ENCODE measurements around the gene ZPBP. TPM values are rescaled to one million over a fixed set of nuclear protein-coding genes. Genes with fewer than 3 reads are reported as not detected.

ZPBP gene
- polyA plus RNA-seq, 3 donors: not detected

GRCh38 chr7:49937608-49938007 lies 155.4 kb downstream of the ZPBP start:
- H3K79me2 ChIP-seq (ENCODE audit: insufficient read depth, low read length): no peaks in the 10 kb centered on the region
- H3K27ac ChIP-seq (ENCODE audit: low read depth in 1 of 2, low read length in 2 of 2): no peak overlapping the region
- no peaks in the 10 kb centered on the region for H4K20me1 ChIP-seq (ENCODE audit: insufficient read depth, low read length)
- no peak overlapping the region for H3K4me3 ChIP-seq (replicated peaks in 1 of 3; ENCODE audit: low read depth in 2 of 3, low read length in 3 of 3)
- Mint-ChIP-seq H3K4me3 (no peak overlapping the region), H3K27me3 (ENCODE audit: low read depth in 3 of 3) (peaks cover 0 to 2% (median 0%) of the 10 kb centered on the region in 3 donors), H3K36me3 (no peaks in the 10 kb centered on the region), H3K4me1 (no peaks in the 10 kb centered on the region), H3K9me3 (peaks cover 0 to 4% (median 2%) of the 10 kb centered on the region in 7 donors), H3K27ac (no peak overlapping the region)
- H3K4me1 ChIP-seq (ENCODE audit: control insufficient read depth in 1 of 2, insufficient read depth in 2 of 2, low read length in 2 of 2): no peaks in the 10 kb centered on the region
- no peak for TF ChIP-seq CTCF (IDR thresholded peaks at IDR 0.05)
- H3K36me3 ChIP-seq (replicated peaks in 1 of 2; ENCODE audit: control insufficient read depth in 1 of 2, insufficient read depth in 2 of 2, low read length in 2 of 2): no peaks in the 10 kb centered on the region
- WGBS (ENCODE audit: insufficient coverage): 83% methylated on average over 1 of the region's 2 CpGs
- no peak overlapping the region for H3K4me2 ChIP-seq (replicated peaks; ENCODE audit: extremely low read depth, low read length, poor library complexity, severe bottlenecking)
- H3K9ac ChIP-seq (ENCODE audit: insufficient read depth, low read length, poor library complexity, severe bottlenecking): no peak overlapping the region
- intact Hi-C loops (cut with micrococcal nuclease): no loop called here
- no peak overlapping the region for H2AFZ ChIP-seq (ENCODE audit: insufficient read depth, low read depth, low read length, poor library complexity, severe bottlenecking)
- H3K9me3 ChIP-seq (replicated peaks in 1 of 2; ENCODE audit: control insufficient read depth in 1 of 2, insufficient read depth in 1 of 2, low read length in 2 of 2): no peaks in the 10 kb centered on the region
- no peak for DNase-seq
- no peaks in the 10 kb centered on the region for H3K27me3 ChIP-seq (ENCODE audit: control insufficient read depth in 2 of 2, insufficient read depth in 2 of 2, low read length in 2 of 2)

GRCh38 chr7:49931627-49932026 lies 161.4 kb downstream of the ZPBP start:
- WGBS (ENCODE audit: insufficient coverage): 93% methylated on average over 1 of the region's 2 CpGs
- Histone ChIP-seq H3K9ac (ENCODE audit: insufficient read depth, low read length, poor library complexity, severe bottlenecking) (no peak overlapping the region), H3K4me1 (ENCODE audit: control insufficient read depth in 1 of 2, insufficient read depth in 2 of 2, low read length in 2 of 2) (no peaks in the 10 kb centered on the region), H3K27ac (ENCODE audit: low read depth in 1 of 2, low read length in 2 of 2) (no peak overlapping the region), H2AFZ (ENCODE audit: insufficient read depth, low read depth, low read length, poor library complexity, severe bottlenecking) (no peak overlapping the region), H3K36me3 (replicated peaks in 1 of 2; ENCODE audit: control insufficient read depth in 1 of 2, insufficient read depth in 2 of 2, low read length in 2 of 2) (no peaks in the 10 kb centered on the region), H4K20me1 (ENCODE audit: insufficient read depth, low read length) (no peaks in the 10 kb centered on the region), H3K4me2 (replicated peaks; ENCODE audit: extremely low read depth, low read length, poor library complexity, severe bottlenecking) (no peak overlapping the region), H3K9me3 (replicated peaks in 1 of 2; ENCODE audit: control insufficient read depth in 1 of 2, insufficient read depth in 1 of 2, low read length in 2 of 2) (peaks cover 6 to 10% of the 10 kb centered on the region in 2 donors), H3K79me2 (ENCODE audit: insufficient read depth, low read length) (no peaks in the 10 kb centered on the region), H3K27me3 (ENCODE audit: control insufficient read depth in 2 of 2, insufficient read depth in 2 of 2, low read length in 2 of 2) (no peaks in the 10 kb centered on the region), H3K4me3 (replicated peaks in 1 of 3; ENCODE audit: low read depth in 2 of 3, low read length in 3 of 3) (no peak overlapping the region)
- H3K27me3 Mint-ChIP-seq (ENCODE audit: low read depth in 3 of 3): peaks cover 0 to 2% (median 2%) of the 10 kb centered on the region in 3 donors
- DNase-seq: no peak
- no peak overlapping the region for H3K27ac Mint-ChIP-seq
- intact Hi-C loops (cut with micrococcal nuclease): no loop called here
- no peaks in the 10 kb centered on the region for H3K4me1 Mint-ChIP-seq
- no peak overlapping the region for H3K4me3 Mint-ChIP-seq
- TF ChIP-seq CTCF (IDR thresholded peaks at IDR 0.05): no peak
- H3K36me3 Mint-ChIP-seq: no peaks in the 10 kb centered on the region
- H3K9me3 Mint-ChIP-seq: peaks cover 7 to 22% (median 10%) of the 10 kb centered on the region in 7 donors
